Natural killer cell treated with Interleukin-12 subunit alpha and Interleukin-12 subunit beta and Interleukin-15 and Interleukin-18, amount 100 ng/mL, for 72 hours (primary cell): Measurements from ENCODE around the gene XIRP1. TPM values are rescaled to one million over a fixed set of nuclear protein-coding genes. Genes with fewer than 3 reads are reported as not detected.

Experiments used
- ATAC-seq, 2 donors: fragments of 150-1000 bp; cut with Tn5 transposase in 1 of 2; sonication (Bioruptor Pico), chemical (Tn5 transposase) in 1 of 2; 2 replicates each; pipeline ENCODE4 v1.10.0; 2021
- DNase-seq: peaks from one replicate; pipeline ENCODE4 v3.0.0; 2022; ENCODE audit warnings: low spot score
- H3K27ac Mint-ChIP-seq, 2 donors: 1 replicate in 1 of 2; 2 replicates in 1 of 2; pipeline ENCODE4 v1.8.0; 2022; ENCODE audit warnings: mixed read lengths in 2 of 2, mild to moderate bottlenecking in 1 of 2, moderate library complexity in 1 of 2
- H3K27me3 Mint-ChIP-seq, 2 donors: 1 replicate in 1 of 2; 2 replicates in 1 of 2; pipeline ENCODE4 v1.8.0; 2022; ENCODE audit warnings: mixed read lengths in 2 of 2
- H3K36me3 Mint-ChIP-seq: one replicate; pipeline ENCODE4 v1.8.0; 2022; ENCODE audit warnings: mixed read lengths
- H3K4me1 Mint-ChIP-seq, 2 donors: 1 replicate in 1 of 2; 2 replicates in 1 of 2; pipeline ENCODE4 v1.8.0; 2022; ENCODE audit warnings: low read depth in 2 of 2, mixed read lengths in 2 of 2, mild to moderate bottlenecking in 1 of 2
- H3K4me3 Mint-ChIP-seq: one replicate; pipeline ENCODE4 v1.8.0; 2022; ENCODE audit warnings: mixed read lengths
- H3K9me3 Mint-ChIP-seq: 2 replicates; pipeline ENCODE4 v1.8.0; 2022; ENCODE audit warnings: mixed read lengths
- total RNA-seq, 2 donors: library from RNA; stranded (reverse); gene quantifications; one replicate each; pipeline ENCODE4 v1.2.3, GENCODE V29; 2022

Gene XIRP1
- total RNA-seq, 2 donors from 2014 or later, result 0.22 to 0.43 TPM

- Mint-ChIP-seq H3K27ac (peak overlapping the region; percentile 67 to 72), H3K27me3 (no peaks in the 10 kb centered on the region), H3K9me3 (no peaks in the 10 kb centered on the region), H3K36me3 (no peaks in the 10 kb centered on the region), H3K4me1 (peaks cover 72 to 85% of the 10 kb centered on the region in 2 donors), H3K4me3 (peak overlapping the region; percentile 71)
- DNase-seq (no peak), ATAC-seq (no peak)
Measured at GRCh38 chr3:39221141-39221530, 28.7 kb upstream of the XIRP1 start.

- peak overlapping the region; percentile 67 to 72 for H3K27ac Mint-ChIP-seq
- H3K27me3 Mint-ChIP-seq, result no peaks in the 10 kb centered on the region
Measured at GRCh38 chr3:39220407-39221140, 28.2 kb upstream of the XIRP1 start.

GRCh38 chr3:39219702-39220101 lies 27.3 kb upstream of the XIRP1 start:
- Mint-ChIP-seq H3K27ac (peak overlapping the region; percentile 67 to 72), H3K4me1 (peaks cover 70 to 78% of the 10 kb centered on the region in 2 donors), H3K4me3 (peak overlapping the region; percentile 29), H3K36me3 (no peaks in the 10 kb centered on the region), H3K27me3 (no peaks in the 10 kb centered on the region), H3K9me3 (no peaks in the 10 kb centered on the region)
- ATAC-seq, result peak; percentile 40 to 66
- DNase-seq, result no peak

More at GRCh38 chr3:39220407-39221140, 28.2 kb upstream of the XIRP1 start:
- H3K4me3 Mint-ChIP-seq, result peak overlapping the region; percentile 71
- H3K9me3 Mint-ChIP-seq, result no peaks in the 10 kb centered on the region
- H3K36me3 Mint-ChIP-seq, result no peaks in the 10 kb centered on the region
- ATAC-seq, result peak; percentile 69 to 74
- DNase-seq, result no peak
- H3K4me1 Mint-ChIP-seq, result peaks cover 73 to 85% of the 10 kb centered on the region in 2 donors

- H3K4me1 Mint-ChIP-seq, result peaks cover 56 to 61% of the 10 kb centered on the region in 2 donors
- no peaks in the 10 kb centered on the region for H3K36me3 Mint-ChIP-seq
- H3K27me3 Mint-ChIP-seq, result no peaks in the 10 kb centered on the region
- ATAC-seq (peak; percentile 65 to 73), DNase-seq (no peak)
- H3K4me3 Mint-ChIP-seq, result peak overlapping the region; percentile 40
- no peaks in the 10 kb centered on the region for H3K9me3 Mint-ChIP-seq
- H3K27ac Mint-ChIP-seq, result no peak overlapping the region
Measured at GRCh38 chr3:39216176-39216790, 23.9 kb upstream of the XIRP1 start.

- H3K27ac Mint-ChIP-seq, result peak overlapping the region in 1 of 2 donors; percentile 44
- no peaks in the 10 kb centered on the region for H3K27me3 Mint-ChIP-seq
- H3K36me3 Mint-ChIP-seq, result no peaks in the 10 kb centered on the region
- H3K4me3 Mint-ChIP-seq, result no peak overlapping the region
- no peaks in the 10 kb centered on the region for H3K9me3 Mint-ChIP-seq
- no peak for ATAC-seq
- H3K4me1 Mint-ChIP-seq, result peaks cover 44 to 60% of the 10 kb centered on the region in 2 donors
- DNase-seq, result no peak
Measured at GRCh38 chr3:39213613-39214012, 21.2 kb upstream of the XIRP1 start.

- DNase-seq (no peak), ATAC-seq (no peak)
- Mint-ChIP-seq H3K27ac (no peak overlapping the region), H3K36me3 (no peaks in the 10 kb centered on the region), H3K27me3 (no peaks in the 10 kb centered on the region), H3K4me1 (peaks cover 48 to 62% of the 10 kb centered on the region in 2 donors), H3K9me3 (no peaks in the 10 kb centered on the region), H3K4me3 (no peak overlapping the region)
Measured at GRCh38 chr3:39212665-39213064, 20.3 kb upstream of the XIRP1 start.

- no peaks in the 10 kb centered on the region for H3K9me3 Mint-ChIP-seq
- no peaks in the 10 kb centered on the region for H3K36me3 Mint-ChIP-seq
- ATAC-seq (no peak), DNase-seq (no peak)
- no peak overlapping the region for H3K27ac Mint-ChIP-seq
- no peaks in the 10 kb centered on the region for H3K27me3 Mint-ChIP-seq
- H3K4me1 Mint-ChIP-seq, result peaks cover 41 to 55% of the 10 kb centered on the region in 2 donors
- no peak overlapping the region for H3K4me3 Mint-ChIP-seq
Measured at GRCh38 chr3:39211332-39212130, 19.1 kb upstream of the XIRP1 start.

GRCh38 chr3:39210078-39210477 lies 17.7 kb upstream of the XIRP1 start:
- ATAC-seq (no peak), DNase-seq (no peak)
- H3K27me3 Mint-ChIP-seq, result no peaks in the 10 kb centered on the region
- no peaks in the 10 kb centered on the region for H3K36me3 Mint-ChIP-seq
- peak overlapping the region; percentile 48 for H3K4me3 Mint-ChIP-seq
- peaks cover 31 to 43% of the 10 kb centered on the region in 2 donors for H3K4me1 Mint-ChIP-seq
- peak overlapping the region; percentile 61 to 85 for H3K27ac Mint-ChIP-seq
- H3K9me3 Mint-ChIP-seq, result no peaks in the 10 kb centered on the region

- peak in 1 of 2 donors; percentile 24 for ATAC-seq
- H3K27me3 Mint-ChIP-seq, result no peaks in the 10 kb centered on the region
- peaks cover 31 to 43% of the 10 kb centered on the region in 2 donors for H3K4me1 Mint-ChIP-seq
- H3K36me3 Mint-ChIP-seq, result no peaks in the 10 kb centered on the region
- peak overlapping the region; percentile 48 for H3K4me3 Mint-ChIP-seq
- peak overlapping the region; percentile 61 to 85 for H3K27ac Mint-ChIP-seq
- no peaks in the 10 kb centered on the region for H3K9me3 Mint-ChIP-seq
- no peak for DNase-seq
Measured at GRCh38 chr3:39209329-39209970, 17.1 kb upstream of the XIRP1 start.

- H3K27me3 Mint-ChIP-seq, result no peaks in the 10 kb centered on the region
- peak overlapping the region; percentile 61 to 85 for H3K27ac Mint-ChIP-seq
- no peaks in the 10 kb centered on the region for H3K36me3 Mint-ChIP-seq
- H3K9me3 Mint-ChIP-seq, result no peaks in the 10 kb centered on the region
- peaks cover 25 to 37% of the 10 kb centered on the region in 2 donors for H3K4me1 Mint-ChIP-seq
- peak overlapping the region; percentile 10 for H3K4me3 Mint-ChIP-seq
- ATAC-seq (peak in 1 of 2 donors; percentile 83), DNase-seq (peak; percentile 76)
Measured at GRCh38 chr3:39208463-39209055, 16.2 kb upstream of the XIRP1 start.

- Mint-ChIP-seq H3K27ac (peak overlapping the region; percentile 61 to 85), H3K9me3 (no peaks in the 10 kb centered on the region), H3K36me3 (no peaks in the 10 kb centered on the region), H3K4me1 (peaks cover 22 to 35% of the 10 kb centered on the region in 2 donors), H3K27me3 (no peaks in the 10 kb centered on the region), H3K4me3 (no peak overlapping the region)
- ATAC-seq (no peak), DNase-seq (no peak)
Measured at GRCh38 chr3:39207361-39208186, 15.2 kb upstream of the XIRP1 start.

- H3K9me3 Mint-ChIP-seq, result no peaks in the 10 kb centered on the region
- DNase-seq (no peak), ATAC-seq (no peak)
- H3K36me3 Mint-ChIP-seq, result no peaks in the 10 kb centered on the region
- H3K27me3 Mint-ChIP-seq, result no peaks in the 10 kb centered on the region
- H3K27ac Mint-ChIP-seq, result peak overlapping the region in 1 of 2 donors; percentile 85
- peaks cover 30 to 33% of the 10 kb centered on the region in 2 donors for H3K4me1 Mint-ChIP-seq
- H3K4me3 Mint-ChIP-seq, result no peak overlapping the region
Measured at GRCh38 chr3:39205919-39206516, 13.6 kb upstream of the XIRP1 start.
